Measurements from ENCODE around the gene ZNF35.

- TF ChIP-seq TAF1 (IDR thresholded peaks at IDR 0.05; ENCODE audit: borderline replicate concordance, low read depth, low read length) (no peak), CTCF (IDR thresholded peaks at IDR 0.05) (no peak), JUND (IDR thresholded peaks at IDR 0.05) (no peak)
Measured at GRCh38 chr3:44659015-44659414, 10.5 kb downstream of the ZNF35 start.

All from SK-N-SH (cell line).